Neural cell (in vitro differentiated cells): ENCODE data around the gene MILR1. TPM values are rescaled to one million over a fixed set of nuclear protein-coding genes. Genes with fewer than 3 reads are reported as not detected.
A peak's percentile ranks its signal among the peaks of the same experiment; 100 is the strongest.

ENCODE experiments used
- H2AFZ ChIP-seq: fragments of 200-600, 300-800 bp; sonication (generic), shearing (Covaris generic); 2 replicates; pipeline ENCODE4 v1.6.0; 2014; ENCODE audit warnings: low read depth, mild to moderate bottlenecking, antibody characterized with exemption, low read length, moderate library complexity
- H3F3A ChIP-seq: fragments of 200-600 bp; shearing (Covaris generic); 2 replicates; pipeline ENCODE4 v1.6.1; 2016; ENCODE audit warnings: mild to moderate bottlenecking, moderate library complexity, mixed read lengths, antibody characterized with exemption, low read length; ENCODE audit not compliant: insufficient read depth, poor library complexity, severe bottlenecking
- H3K27ac ChIP-seq: fragments of 200-600, 300-800 bp; sonication (generic), shearing (Covaris generic); 2 replicates; pipeline ENCODE4 v1.5.1; 2014; ENCODE audit warnings: mild to moderate bottlenecking, low read length, moderate library complexity
- H3K27me3 ChIP-seq: fragments of 300-800, 200-600 bp; sonication (generic), shearing (Covaris generic); 2 replicates; pipeline ENCODE4 v1.6.0; 2014; ENCODE audit warnings: mild to moderate bottlenecking, low read depth, low read length, moderate library complexity; ENCODE audit not compliant: insufficient read depth
- H3K36me3 ChIP-seq: fragments of 300-800, 200-600 bp; sonication (generic), shearing (Covaris generic); 2 replicates; pipeline ENCODE4 v1.5.1; 2014; ENCODE audit warnings: mild to moderate bottlenecking, antibody characterized with exemption, low read length, moderate library complexity; ENCODE audit not compliant: insufficient read depth
- H3K4me2 ChIP-seq: fragments of 300-800, 200-600 bp; sonication (generic), shearing (Covaris generic); 2 replicates; pipeline ENCODE4 v1.6.0; 2014; ENCODE audit warnings: mild to moderate bottlenecking, low read length
- H3K4me3 ChIP-seq: fragments of 300-800, 200-600 bp; sonication (generic), shearing (Covaris generic); 2 replicates; pipeline ENCODE4 v1.5.1; 2014; ENCODE audit warnings: mild to moderate bottlenecking, low read length, moderate library complexity
- H3K79me2 ChIP-seq: fragments of 200-600 bp; shearing (Covaris generic); replicated peaks from 2 replicates; pipeline ENCODE4 v1.6.0; 2014; ENCODE audit warnings: mild to moderate bottlenecking, low read length, moderate library complexity; ENCODE audit not compliant: insufficient read depth
- H3K9ac ChIP-seq: fragments of 300-800, 200-600 bp; sonication (generic), shearing (Covaris generic); 2 replicates; pipeline ENCODE4 v1.6.1; 2016; ENCODE audit warnings: mild to moderate bottlenecking, low read length, mixed read lengths
- H3K9me2 ChIP-seq: fragments of 200-600 bp; shearing (Covaris generic); 2 replicates; pipeline ENCODE4 v1.6.1; 2016; ENCODE audit warnings: mild to moderate bottlenecking, low read length, mixed read lengths; ENCODE audit not compliant: insufficient read depth
- H3K9me3 ChIP-seq: fragments of 200-600, 300-800 bp; sonication (generic), shearing (Covaris generic); 2 replicates; pipeline ENCODE4 v1.6.1; 2016; ENCODE audit warnings: mild to moderate bottlenecking, mixed run types, low read length, moderate library complexity, mixed read lengths
- H4K20me1 ChIP-seq: fragments of 200-600 bp; shearing (Covaris generic); 2 replicates; pipeline ENCODE4 v1.6.1; 2016; ENCODE audit warnings: mild to moderate bottlenecking, mixed run types; ENCODE audit not compliant: insufficient read depth
- EP300 ChIP-seq: fragments of 450-650 bp; conservative IDR thresholded peaks from 2 replicates; pipeline ENCODE4 v1.6.1; 2014; ENCODE audit warnings: antibody characterized with exemption, mild to moderate bottlenecking, moderate library complexity; ENCODE audit not compliant: poor library complexity, severe bottlenecking
- EZH2 ChIP-seq: fragments of 200-600, 300-800 bp; shearing (Covaris generic), sonication (generic); IDR thresholded peaks from 2 replicates; pipeline ENCODE4 v1.6.1; 2014; ENCODE audit warnings: antibody characterized with exemption, low read length, borderline replicate concordance, mild to moderate bottlenecking; ENCODE audit not compliant: insufficient read depth, poor library complexity, severe bottlenecking
- MXI1 ChIP-seq: fragments of 450-650 bp; conservative IDR thresholded peaks from 2 replicates; pipeline ENCODE4 v1.6.1; 2014; ENCODE audit warnings: antibody characterized with exemption, mild to moderate bottlenecking; ENCODE audit not compliant: poor library complexity, severe bottlenecking
- POLR2AphosphoS5 ChIP-seq: IDR thresholded peaks from 2 replicates; pipeline ENCODE4 v1.6.1; 2012
- RAD21 ChIP-seq: fragments of 450-650 bp; conservative IDR thresholded peaks from 2 replicates; pipeline ENCODE4 v1.6.1; 2014; ENCODE audit warnings: antibody characterized with exemption, mild to moderate bottlenecking, moderate library complexity
- REST ChIP-seq: IDR thresholded peaks from 2 replicates; pipeline ENCODE4 v1.6.1; 2012; ENCODE audit warnings: borderline replicate concordance
- SMC3 ChIP-seq: fragments of 450-650 bp; conservative IDR thresholded peaks from 2 replicates; pipeline ENCODE4 v1.6.1; 2014; ENCODE audit warnings: antibody characterized with exemption, mild to moderate bottlenecking, moderate library complexity; ENCODE audit not compliant: poor library complexity
- TAF1 ChIP-seq: IDR thresholded peaks from 2 replicates; pipeline ENCODE4 v1.6.1; 2012; ENCODE audit warnings: low read depth
- polyA plus RNA-seq: library from polyadenylated mRNA; depleted of rRNA; stranded (reverse); fragments of >200 nt; gene quantifications from 2 replicates; pipeline ENCODE4 v1.2.3, GENCODE V29; 2014
- TF ChIP-seq, protein P1 (sequence below): fragments of 450-650 bp; IDR thresholded peaks from 2 replicates; pipeline ENCODE4 v1.5.1; 2014; ENCODE audit warnings: antibody characterized with exemption, mild to moderate bottlenecking, moderate library complexity; ENCODE audit not compliant: poor library complexity, severe bottlenecking

The MILR1 gene
- polyA plus RNA-seq, 1 donor from 2014 or later: not detected

- Histone ChIP-seq H3K79me2 (peaks cover 79% of the 10 kb centered on the region), H3K4me3 (peak overlapping the region; percentile 97), H3K36me3 (peaks cover 32% of the 10 kb centered on the region), H3K9me2 (no peaks in the 10 kb centered on the region), H2AFZ (no peak overlapping the region), H3K9me3 (no peaks in the 10 kb centered on the region), H3F3A (peaks cover 10% of the 10 kb centered on the region), H3K27me3 (no peaks in the 10 kb centered on the region), H3K4me2 (peak overlapping the region; percentile 95), H3K9ac (peak overlapping the region; percentile 100), H3K27ac (peak overlapping the region; percentile 100), H4K20me1 (peaks cover 26% of the 10 kb centered on the region)
- TF ChIP-seq EZH2: no peak
- no peak for TF ChIP-seq SMC3
- no peak for TF ChIP-seq EP300
- no peak for TF ChIP-seq TAF1
- TF ChIP-seq REST: no peak
- no peak for TF ChIP-seq MXI1
- TF ChIP-seq RAD21: no peak
- TF ChIP-seq, protein P1, sequence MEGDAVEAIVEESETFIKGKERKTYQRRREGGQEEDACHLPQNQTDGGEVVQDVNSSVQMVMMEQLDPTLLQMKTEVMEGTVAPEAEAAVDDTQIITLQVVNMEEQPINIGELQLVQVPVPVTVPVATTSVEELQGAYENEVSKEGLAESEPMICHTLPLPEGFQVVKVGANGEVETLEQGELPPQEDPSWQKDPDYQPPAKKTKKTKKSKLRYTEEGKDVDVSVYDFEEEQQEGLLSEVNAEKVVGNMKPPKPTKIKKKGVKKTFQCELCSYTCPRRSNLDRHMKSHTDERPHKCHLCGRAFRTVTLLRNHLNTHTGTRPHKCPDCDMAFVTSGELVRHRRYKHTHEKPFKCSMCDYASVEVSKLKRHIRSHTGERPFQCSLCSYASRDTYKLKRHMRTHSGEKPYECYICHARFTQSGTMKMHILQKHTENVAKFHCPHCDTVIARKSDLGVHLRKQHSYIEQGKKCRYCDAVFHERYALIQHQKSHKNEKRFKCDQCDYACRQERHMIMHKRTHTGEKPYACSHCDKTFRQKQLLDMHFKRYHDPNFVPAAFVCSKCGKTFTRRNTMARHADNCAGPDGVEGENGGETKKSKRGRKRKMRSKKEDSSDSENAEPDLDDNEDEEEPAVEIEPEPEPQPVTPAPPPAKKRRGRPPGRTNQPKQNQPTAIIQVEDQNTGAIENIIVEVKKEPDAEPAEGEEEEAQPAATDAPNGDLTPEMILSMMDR: no peak
- no peak for TF ChIP-seq POLR2AphosphoS5
These were observed 55.2 kb downstream of the MILR1 start for GRCh38 chr17:64503821-64504768.

DNA sequence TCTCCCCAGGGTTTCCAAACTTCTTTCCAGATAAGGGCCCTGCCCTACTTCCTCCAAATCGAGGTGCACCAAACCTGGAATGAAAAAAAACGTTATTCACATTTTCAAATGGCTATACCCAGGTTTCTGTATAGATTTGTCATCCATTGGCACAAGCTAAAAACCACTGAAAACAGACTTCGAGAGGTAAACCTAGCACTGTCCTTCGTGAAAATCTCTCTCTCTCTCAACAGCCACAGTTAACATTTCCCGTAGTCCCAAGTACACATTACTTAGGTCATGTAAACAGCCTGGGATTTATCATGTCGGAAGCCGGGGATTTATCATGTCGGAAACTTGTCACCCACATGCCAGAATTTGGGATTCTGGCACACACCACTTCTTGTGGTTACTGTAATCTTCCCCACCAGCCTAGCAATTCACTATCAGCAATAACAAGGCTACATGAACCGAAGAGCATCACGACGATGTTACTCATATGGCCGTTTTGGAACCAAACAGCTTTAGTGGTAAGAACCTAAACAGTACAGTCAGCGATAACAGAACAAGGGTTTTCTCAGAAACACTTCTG is 55.9 kb downstream of the MILR1 start:
- Histone ChIP-seq H3K9me2 (no peaks in the 10 kb centered on the region), H3K79me2 (peaks cover 79% of the 10 kb centered on the region), H3K4me2 (peak overlapping the region; percentile 95), H3K36me3 (peaks cover 28% of the 10 kb centered on the region), H2AFZ (no peak overlapping the region), H3F3A (peaks cover 8% of the 10 kb centered on the region), H4K20me1 (peaks cover 23% of the 10 kb centered on the region), H3K27me3 (no peaks in the 10 kb centered on the region), H3K9me3 (no peaks in the 10 kb centered on the region), H3K9ac (peak overlapping the region; percentile 100), H3K27ac (peak overlapping the region; percentile 100), H3K4me3 (peak overlapping the region; percentile 97)
- TF ChIP-seq EZH2 (no peak), EP300 (no peak), RAD21 (no peak), SMC3 (no peak), REST (no peak), POLR2AphosphoS5 (no peak), TAF1 (no peak), MXI1 (no peak)
- TF ChIP-seq, protein P1: no peak
